Measurements from ENCODE around the gene MKLN1. TPM values are rescaled to one million over a fixed set of nuclear protein-coding genes. Genes with fewer than 3 reads are reported as not detected.

MKLN1 gene
- total and polyA plus RNA-seq, 10 of the 15 experiments (the other 5 are each of a cell fraction or from before 2014, with no cell fraction given) = 13.6 to 55.8 (median 29.3) TPM

GRCh38 chr7:131508754-131509486 is 181.2 kb downstream of the MKLN1 start (continued):
- TF ChIP-seq ZBED1 (IDR thresholded peaks at IDR 0.05; ENCODE audit: borderline replicate concordance) = no peak
- TF ChIP-seq SMAD1 (IDR thresholded peaks at IDR 0.05; ENCODE audit: low read depth, partially characterized antibody) = no peak
- no peak for TF ChIP-seq PBX3 (IDR thresholded peaks at IDR 0.05; ENCODE audit: insufficient replicate concordance, low read depth, low read length)
- TF ChIP-seq MYC (IDR thresholded peaks at IDR 0.05; ENCODE audit: insufficient read depth, insufficient read length, insufficient replicate concordance, low read length, severe bottlenecking) = no peak
- no peak for TF ChIP-seq CHD2 (IDR thresholded peaks at IDR 0.05; ENCODE audit: borderline replicate concordance, low read depth, low read length)
- TF ChIP-seq POLR2A (IDR thresholded peaks at IDR 0.05; ENCODE audit: low read depth, low read length) = no peak

- intact Hi-C loops (cut with micrococcal nuclease; ENCODE audit: unreplicated experiment) (no loop called here), in situ Hi-C loops (cut with MboI) (loop anchor here (5.0 kb wide), 1 partner anchor 148 kb away; no protein-coding TSS in a partner anchor)
- Histone ChIP-seq H2AFZ (ENCODE audit: control insufficient read depth, low read depth, low read length) (no peak overlapping the region), H3K4me3 (no peak overlapping the region), H4K20me1 (ENCODE audit: control insufficient read depth, insufficient read depth) (no peaks in the 10 kb centered on the region), H3K27ac (ENCODE audit: control insufficient read depth, insufficient read depth) (no peak overlapping the region), H3K36me3 (ENCODE audit: control insufficient read depth in 2 of 2, insufficient read depth in 2 of 2, low read length in 1 of 2) (no peaks in the 10 kb centered on the region), H3K9me3 (replicated peaks; ENCODE audit: control insufficient read depth, insufficient read depth, low read length) (no peaks in the 10 kb centered on the region), H3K4me2 (ENCODE audit: control insufficient read depth, insufficient read depth) (no peak overlapping the region), H3K9ac (ENCODE audit: control insufficient read depth, insufficient read depth, low read length) (no peak overlapping the region), H3K27me3 (replicated peaks in 1 of 2; ENCODE audit: control insufficient read depth in 2 of 2, insufficient read depth in 2 of 2, low read length in 1 of 2) (no peaks in the 10 kb centered on the region), H3K79me2 (ENCODE audit: control insufficient read depth, insufficient read depth, low read length) (no peaks in the 10 kb centered on the region), H3K4me1 (ENCODE audit: control insufficient read depth, insufficient read depth, low read length) (no peaks in the 10 kb centered on the region)
- SMC1A ChIA-PET (ENCODE audit: uncharacterized antibody, unreplicated experiment) = no interaction called here
- CTCF ChIA-PET = interaction anchor here (3.8 to 6.6 kb wide), 2 partner anchors 8 to 145 kb away, joined by 21 to 44 read pairs; no protein-coding TSS in a partner anchor
- FAIRE-seq = no peak
- no peak for DNase-seq (ENCODE audit: low read depth, low spot score)
- no peak for ATAC-seq
- RAD21 ChIA-PET (ENCODE audit: unreplicated experiment) = no interaction called here
- POLR2A ChIA-PET = no interaction called here
- 87% methylated on average over 8 of the region's 8 CpGs for WGBS (ENCODE audit: insufficient coverage, insufficient replicate concordance, low lambda C conversion rate, missing lambda C conversion rate)
- no TSS peak for BruUV-seq (replicated peaks)
- TF ChIP-seq IRF5 (IDR thresholded peaks at IDR 0.05; ENCODE audit: borderline replicate concordance) = no peak
- no peak for TF ChIP-seq KAT2A (conservative IDR thresholded peaks at IDR 0.05; ENCODE audit: control insufficient read depth, low read depth, low read length)
- no peak for TF ChIP-seq CREB1 (IDR thresholded peaks at IDR 0.05; ENCODE audit: low read depth)
- TF ChIP-seq ZNF207 (IDR thresholded peaks at IDR 0.05; ENCODE audit: borderline replicate concordance) = no peak
- TF ChIP-seq STAT3 (IDR thresholded peaks at IDR 0.05; ENCODE audit: low read depth, low read length) = no peak
- no peak for TF ChIP-seq TARDBP (IDR thresholded peaks at IDR 0.05; ENCODE audit: borderline replicate concordance)
- TF ChIP-seq RAD51 (IDR thresholded peaks at IDR 0.05) = no peak
- no peak for TF ChIP-seq KLF5 (IDR thresholded peaks at IDR 0.05; ENCODE audit: partially characterized antibody)
- no peak for TF ChIP-seq ZNF687 (IDR thresholded peaks at IDR 0.05)
Observed at GRCh38 chr7:131509781-131510180, 182.1 kb downstream of the MKLN1 start.

Data from GM12878 (cell line).